WI38 (cell line): ENCODE data around the gene MCTP1.

Experiments
- H3K4me3 ChIP-seq: 2 replicates; pipeline ENCODE4 v1.5.1; 2011; ENCODE audit warnings: low read depth, mild to moderate bottlenecking, control low read depth, low read length
- TF ChIP-seq, protein P1 (sequence below): IDR thresholded peaks from 2 replicates; pipeline ENCODE4 v1.5.1; 2012; ENCODE audit warnings: low read depth, mild to moderate bottlenecking, control low read depth, low read length

MCTP1 gene

DNA sequence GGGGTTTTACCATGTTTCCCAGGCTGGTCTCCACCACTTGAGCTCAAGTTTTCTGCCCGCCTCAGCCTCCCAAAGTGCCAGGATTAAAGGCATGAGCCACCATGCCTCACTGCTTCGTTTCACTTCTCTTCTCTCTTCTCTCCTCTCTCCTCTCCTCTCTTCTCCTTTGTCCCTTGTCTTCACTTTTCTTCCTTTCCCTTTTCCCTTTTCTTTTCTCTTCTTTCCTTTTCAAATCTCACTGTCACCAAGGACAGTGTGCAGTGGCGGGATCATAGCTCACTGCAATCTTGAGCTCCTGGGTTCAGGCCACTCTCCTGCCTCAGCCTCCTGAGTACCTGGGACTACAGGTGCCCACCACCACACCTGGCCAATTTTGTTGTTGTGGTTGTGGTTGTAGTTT, 617.0 kb downstream of the MCTP1 start:
- TF ChIP-seq, protein P1, sequence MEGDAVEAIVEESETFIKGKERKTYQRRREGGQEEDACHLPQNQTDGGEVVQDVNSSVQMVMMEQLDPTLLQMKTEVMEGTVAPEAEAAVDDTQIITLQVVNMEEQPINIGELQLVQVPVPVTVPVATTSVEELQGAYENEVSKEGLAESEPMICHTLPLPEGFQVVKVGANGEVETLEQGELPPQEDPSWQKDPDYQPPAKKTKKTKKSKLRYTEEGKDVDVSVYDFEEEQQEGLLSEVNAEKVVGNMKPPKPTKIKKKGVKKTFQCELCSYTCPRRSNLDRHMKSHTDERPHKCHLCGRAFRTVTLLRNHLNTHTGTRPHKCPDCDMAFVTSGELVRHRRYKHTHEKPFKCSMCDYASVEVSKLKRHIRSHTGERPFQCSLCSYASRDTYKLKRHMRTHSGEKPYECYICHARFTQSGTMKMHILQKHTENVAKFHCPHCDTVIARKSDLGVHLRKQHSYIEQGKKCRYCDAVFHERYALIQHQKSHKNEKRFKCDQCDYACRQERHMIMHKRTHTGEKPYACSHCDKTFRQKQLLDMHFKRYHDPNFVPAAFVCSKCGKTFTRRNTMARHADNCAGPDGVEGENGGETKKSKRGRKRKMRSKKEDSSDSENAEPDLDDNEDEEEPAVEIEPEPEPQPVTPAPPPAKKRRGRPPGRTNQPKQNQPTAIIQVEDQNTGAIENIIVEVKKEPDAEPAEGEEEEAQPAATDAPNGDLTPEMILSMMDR: no peak
- no peak overlapping the region for H3K4me3 ChIP-seq

DNA sequence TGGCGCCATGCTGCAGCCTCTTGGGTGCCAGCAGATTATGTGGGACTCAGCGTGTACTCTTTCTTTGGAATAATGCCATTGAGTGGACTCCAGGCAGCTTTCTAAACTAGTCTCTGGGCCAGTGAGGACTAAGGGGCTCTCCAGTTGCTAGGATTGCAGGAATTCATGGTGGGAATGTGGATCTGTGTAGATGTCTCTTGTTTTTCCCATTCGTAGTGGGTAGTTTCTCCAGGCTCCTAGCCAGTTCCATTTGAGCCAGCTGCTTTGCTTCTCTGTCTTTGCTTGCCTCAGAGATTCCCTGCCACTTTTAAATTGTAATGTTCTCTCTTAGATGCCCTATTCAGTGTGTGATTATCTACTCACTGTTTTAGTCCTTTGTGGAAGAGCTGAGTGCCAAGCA, 623.8 kb downstream of the MCTP1 start:
- TF ChIP-seq, protein P1: no peak
- H3K4me3 ChIP-seq: no peak overlapping the region

DNA sequence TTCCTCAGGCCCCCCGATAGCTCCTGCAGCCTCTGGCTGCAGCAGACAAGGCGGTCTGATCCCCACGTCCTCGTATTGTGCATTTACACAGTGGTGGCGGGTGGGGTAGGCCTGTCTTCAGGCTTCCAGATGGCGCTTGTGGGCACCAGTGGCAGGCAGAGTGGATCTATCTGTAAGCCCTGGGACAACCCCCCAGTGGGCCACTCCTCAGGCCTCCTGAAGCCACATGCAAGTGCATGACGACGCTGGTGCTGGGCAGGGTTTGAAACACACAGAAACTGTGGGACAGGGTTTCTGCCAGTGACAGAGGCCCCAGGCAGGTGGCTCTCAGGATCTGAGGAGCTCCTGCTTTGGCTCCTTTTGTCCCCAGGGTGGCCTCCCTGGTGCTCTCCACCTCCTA, 624.4 kb downstream of the MCTP1 start:
- TF ChIP-seq, protein P1: no peak
- H3K4me3 ChIP-seq: no peak overlapping the region

DNA sequence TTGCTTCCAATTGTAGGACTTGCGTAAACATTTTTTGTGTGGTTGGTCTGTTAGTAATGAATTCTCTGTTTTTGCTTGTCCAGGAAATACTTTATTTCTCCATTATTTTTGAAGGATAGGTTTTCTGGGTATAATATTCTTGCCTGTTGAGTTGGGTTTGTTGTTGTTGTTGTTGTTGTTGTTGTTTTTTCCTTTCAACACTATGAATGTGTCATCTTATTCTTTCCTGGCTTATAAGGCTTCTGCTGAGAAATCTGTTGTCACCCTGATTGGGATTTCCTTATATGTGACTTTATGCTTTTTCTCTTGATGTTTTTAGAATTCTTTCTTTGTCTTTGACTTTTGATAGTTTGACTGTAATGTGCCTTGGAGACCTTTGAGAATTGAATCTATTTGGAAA, 626.6 kb downstream of the MCTP1 start:
- H3K4me3 ChIP-seq: no peak overlapping the region
- TF ChIP-seq, protein P1: no peak
